Suprapubic skin (tissue), 3 donors: ENCODE measurements around the gene BNC2.

Experiments
- CTCF ChIP-seq, 2 donors: fragments of 200-600 bp in 1 of 2; fragments of 450-650 bp in 1 of 2; sonication (generic) in 1 of 2; IDR thresholded peaks; one replicate each; pipeline ENCODE4 v1.5.1; 2016 to 2019; ENCODE audit warnings: antibody characterized with exemption in 2 of 2, mild to moderate bottlenecking in 1 of 2, moderate library complexity in 1 of 2
- POLR2A ChIP-seq, 2 donors: fragments of 450-650 bp; IDR thresholded peaks; one replicate each; pipeline ENCODE4 v1.6.1; 2017; ENCODE audit warnings: antibody characterized with exemption in 2 of 2, mild to moderate bottlenecking in 2 of 2, moderate library complexity in 2 of 2

GRCh38 chr9:16877256-16877655 is 6.8 kb upstream of the BNC2 start:
- no peak for TF ChIP-seq CTCF (IDR thresholded peaks at IDR 0.05)
- no peak for TF ChIP-seq POLR2A (IDR thresholded peaks at IDR 0.05)
